ENCODE measurements around the gene DONSON. TPM values are rescaled to one million over a fixed set of nuclear protein-coding genes. Genes with fewer than 3 reads are reported as not detected.
A peak's percentile ranks its signal among the peaks of the same experiment; 100 is the strongest.

Gene DONSON
- polyA plus RNA-seq, 4 donors: 8.9 to 24.2 (median 15.2) TPM

DNA sequence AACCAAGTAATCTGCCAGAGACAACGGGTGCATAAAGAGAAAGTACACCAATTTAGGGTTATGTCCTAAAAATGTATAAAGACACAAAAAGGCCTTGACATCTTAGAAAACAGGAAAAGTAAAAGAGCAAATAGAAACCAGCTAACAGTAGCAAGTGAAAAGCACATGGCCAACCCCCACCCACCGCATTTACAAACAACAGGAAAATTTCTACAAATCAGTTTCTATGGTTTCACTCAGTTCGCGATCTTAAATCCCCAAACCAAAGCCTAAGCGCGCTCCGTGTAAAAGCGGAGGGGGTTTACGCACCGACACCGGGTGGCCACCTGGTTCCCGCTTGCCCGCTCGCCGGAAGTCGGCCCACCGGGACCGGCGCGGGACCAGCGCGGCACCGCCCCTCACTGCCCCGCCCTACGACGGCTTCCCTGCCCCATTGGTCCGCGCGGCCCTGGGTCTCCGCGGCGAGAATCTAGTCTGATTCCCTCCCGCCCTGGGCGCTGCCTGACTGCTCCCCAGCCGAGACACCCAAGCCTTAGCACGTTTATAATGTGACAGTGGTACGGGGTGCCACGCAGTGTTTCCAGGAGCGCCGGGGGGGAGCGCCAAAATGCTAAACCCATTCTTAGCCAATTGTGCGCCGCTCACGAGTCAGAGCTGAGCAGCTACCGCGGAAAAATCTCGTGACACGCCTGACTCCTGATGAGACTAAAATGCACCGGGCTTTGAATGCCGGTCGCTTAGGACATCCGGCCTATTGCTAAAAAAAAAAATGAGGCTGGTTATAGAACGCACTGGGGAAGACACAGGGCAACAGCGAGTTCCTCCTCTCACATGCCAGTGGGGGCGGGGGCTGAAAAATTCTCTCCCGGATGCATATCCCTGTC, 46.5 kb downstream of the DONSON start, which contains the start of gene GART:
Gene GART, minus strand, starts transcription at position 362 of the 884 bp plus-strand sequence. CDS start 2,802 bp downstream, outside the sequence.
- H3K36me3 ChIP-seq (ENCODE audit: control insufficient read depth in 3 of 3, insufficient read depth in 2 of 3, low read depth in 1 of 3, low read length in 3 of 3): peaks cover 0 to 26% (median under 1%) of the 10 kb centered on the region in 3 donors
- peaks cover 0 to 8% (median 2%) of the 10 kb centered on the region in 3 donors for H3K4me1 ChIP-seq (ENCODE audit: control insufficient read depth in 3 of 3, insufficient read depth in 2 of 3, low read depth in 1 of 3, low read length in 2 of 3)
- FAIRE-seq (no peak), DNase-seq (peak; percentile 83 to 94)
- 0% methylated on average over 53 to 56 of the region's 56 CpGs for WGBS, 3 donors
- H3K9me3 ChIP-seq (ENCODE audit: control insufficient read depth in 2 of 2, insufficient read depth in 1 of 2, low read depth in 1 of 2, low read length in 1 of 2): no peaks in the 10 kb centered on the region
- H3K4me3 ChIP-seq (ENCODE audit: low read depth in 1 of 3, low read length in 3 of 3): peak within 1 kb of the TSS; percentile 77 to 84 (median 81)
- H3K27me3 ChIP-seq (ENCODE audit: control insufficient read depth in 3 of 3, insufficient read depth in 3 of 3, low read length in 3 of 3): no peaks in the 10 kb centered on the region
- H3K27ac ChIP-seq (ENCODE audit: low read depth in 1 of 3, low read length in 2 of 3): peak within 1 kb of the TSS; percentile 98 to 100 (median 99)

DNA sequence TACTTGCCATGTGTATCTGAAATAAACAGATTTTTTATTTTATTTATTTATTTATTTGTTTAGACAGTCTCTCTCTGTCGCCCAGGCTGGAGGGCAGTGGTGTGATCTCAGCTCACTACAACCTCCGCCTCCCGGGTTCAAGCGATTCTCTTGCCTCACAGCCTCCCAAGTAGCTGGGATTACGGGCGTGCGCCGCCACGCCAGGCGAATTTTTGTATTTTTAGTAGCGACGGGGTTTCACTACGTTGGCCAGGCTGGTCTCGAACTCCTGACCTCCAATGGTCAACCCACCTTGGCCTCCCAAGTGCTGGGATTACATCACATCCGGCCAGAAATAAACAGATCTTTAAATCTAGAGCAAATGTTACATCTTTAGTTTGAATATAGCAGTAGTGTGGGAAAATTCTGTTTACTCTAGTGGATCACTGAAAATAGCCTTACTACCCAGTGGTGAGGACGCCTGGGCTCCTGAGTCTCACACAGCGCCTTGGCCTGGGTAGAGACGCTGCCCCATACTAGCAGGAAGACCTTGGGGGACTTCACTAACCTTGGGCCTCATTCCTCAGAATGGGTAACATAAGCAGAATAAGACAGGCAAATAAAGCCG, 47.3 kb downstream of the DONSON start:
- Histone ChIP-seq H3K27me3 (ENCODE audit: control insufficient read depth in 3 of 3, insufficient read depth in 3 of 3, low read length in 3 of 3) (no peaks in the 10 kb centered on the region), H3K4me3 (ENCODE audit: low read depth in 1 of 3, low read length in 3 of 3) (peak overlapping the region; percentile 49 to 81 (median 61)), H3K27ac (ENCODE audit: low read depth in 1 of 3, low read length in 2 of 3) (peak overlapping the region; percentile 98 to 100 (median 99)), H3K4me1 (ENCODE audit: control insufficient read depth in 3 of 3, insufficient read depth in 2 of 3, low read depth in 1 of 3, low read length in 2 of 3) (peaks cover 0 to 8% (median 2%) of the 10 kb centered on the region in 3 donors), H3K36me3 (ENCODE audit: control insufficient read depth in 3 of 3, insufficient read depth in 2 of 3, low read depth in 1 of 3, low read length in 3 of 3) (peaks cover 0 to 19% (median 4%) of the 10 kb centered on the region in 3 donors), H3K9me3 (ENCODE audit: control insufficient read depth in 2 of 2, insufficient read depth in 1 of 2, low read depth in 1 of 2, low read length in 1 of 2) (no peaks in the 10 kb centered on the region)
- FAIRE-seq (no peak), DNase-seq (peak in 1 of 2 donors; percentile 19)
- 30 to 37% (median 36%) methylated on average over 19 of the region's 19 CpGs for WGBS, 3 donors

- Histone ChIP-seq H3K4me3 (ENCODE audit: low read depth in 1 of 3, low read length in 3 of 3) (peak overlapping the region in 1 of 3 donors; percentile 81), H3K9me3 (ENCODE audit: control insufficient read depth in 2 of 2, insufficient read depth in 1 of 2, low read depth in 1 of 2, low read length in 1 of 2) (no peaks in the 10 kb centered on the region), H3K36me3 (ENCODE audit: control insufficient read depth in 3 of 3, insufficient read depth in 2 of 3, low read depth in 1 of 3, low read length in 3 of 3) (peaks cover 0 to 22% (median 4%) of the 10 kb centered on the region in 3 donors), H3K27me3 (ENCODE audit: control insufficient read depth in 3 of 3, insufficient read depth in 3 of 3, low read length in 3 of 3) (no peaks in the 10 kb centered on the region), H3K27ac (ENCODE audit: low read depth in 1 of 3, low read length in 2 of 3) (peak overlapping the region in 1 of 3 donors; percentile 100), H3K4me1 (ENCODE audit: control insufficient read depth in 3 of 3, insufficient read depth in 2 of 3, low read depth in 1 of 3, low read length in 2 of 3) (peaks cover 0 to 8% (median 2%) of the 10 kb centered on the region in 3 donors)
- 38 to 51% (median 45%) methylated on average over 3 of the region's 3 CpGs for WGBS, 3 donors
- FAIRE-seq (no peak), DNase-seq (peak; percentile 37 to 41)
Observed at GRCh38 chr21:33540711-33541104, 47.8 kb downstream of the DONSON start.

DNA sequence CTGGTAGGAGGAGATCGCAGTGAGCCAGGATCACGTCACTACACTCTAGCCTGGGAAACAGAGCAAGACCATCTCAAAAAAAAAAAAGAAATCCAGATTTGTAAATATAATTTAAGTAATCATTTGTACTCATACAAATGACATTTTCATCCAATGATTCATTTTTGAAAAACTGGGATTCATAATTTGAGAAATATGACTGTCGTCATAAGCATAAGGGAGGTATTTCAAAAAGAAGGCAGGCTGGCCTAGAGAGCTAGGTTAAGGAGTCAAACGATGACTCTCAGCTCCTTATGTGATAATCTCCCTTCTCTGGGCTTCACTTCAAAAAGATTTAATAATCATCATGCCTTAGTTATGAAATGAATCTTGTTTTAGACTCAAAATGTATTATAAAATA, 48.9 kb downstream of the DONSON start:
- FAIRE-seq: no peak
- WGBS, 3 donors: 80 to 86% (median 81%) methylated on average over 4 of the region's 4 CpGs
- DNase-seq: no peak

GRCh38 chr21:33537212-33537611, 51.3 kb downstream of the DONSON start:
- DNase-seq (no peak), FAIRE-seq (no peak)
- Histone ChIP-seq H3K4me3 (ENCODE audit: low read depth in 1 of 3, low read length in 3 of 3) (no peak overlapping the region), H3K27ac (ENCODE audit: low read depth in 1 of 3, low read length in 2 of 3) (no peak overlapping the region), H3K27me3 (ENCODE audit: control insufficient read depth in 3 of 3, insufficient read depth in 3 of 3, low read length in 3 of 3) (no peaks in the 10 kb centered on the region), H3K4me1 (ENCODE audit: control insufficient read depth in 3 of 3, insufficient read depth in 2 of 3, low read depth in 1 of 3, low read length in 2 of 3) (peaks cover 0 to 8% (median 0%) of the 10 kb centered on the region in 3 donors), H3K9me3 (ENCODE audit: control insufficient read depth in 2 of 2, insufficient read depth in 1 of 2, low read depth in 1 of 2, low read length in 1 of 2) (no peaks in the 10 kb centered on the region), H3K36me3 (ENCODE audit: control insufficient read depth in 3 of 3, insufficient read depth in 2 of 3, low read depth in 1 of 3, low read length in 3 of 3) (peaks cover 5 to 41% (median 13%) of the 10 kb centered on the region in 3 donors)
- 93 to 94% (median 93%) methylated on average over 2 of the region's 2 CpGs for WGBS, 3 donors

More for the DNA sequence above, 48.9 kb downstream of the DONSON start:
- Histone ChIP-seq H3K36me3 (ENCODE audit: control insufficient read depth in 3 of 3, insufficient read depth in 2 of 3, low read depth in 1 of 3, low read length in 3 of 3) (peaks cover 1 to 24% (median 5%) of the 10 kb centered on the region in 3 donors), H3K27ac (ENCODE audit: low read depth in 1 of 3, low read length in 2 of 3) (no peak overlapping the region), H3K4me1 (ENCODE audit: control insufficient read depth in 3 of 3, insufficient read depth in 2 of 3, low read depth in 1 of 3, low read length in 2 of 3) (peaks cover 0 to 8% (median 0%) of the 10 kb centered on the region in 3 donors), H3K9me3 (ENCODE audit: control insufficient read depth in 2 of 2, insufficient read depth in 1 of 2, low read depth in 1 of 2, low read length in 1 of 2) (no peaks in the 10 kb centered on the region), H3K27me3 (ENCODE audit: control insufficient read depth in 3 of 3, insufficient read depth in 3 of 3, low read length in 3 of 3) (no peaks in the 10 kb centered on the region), H3K4me3 (ENCODE audit: low read depth in 1 of 3, low read length in 3 of 3) (no peak overlapping the region)

GRCh38 chr21:33531007-33531406, 57.5 kb downstream of the DONSON start:
- Histone ChIP-seq H3K27me3 (ENCODE audit: control insufficient read depth in 3 of 3, insufficient read depth in 3 of 3, low read length in 3 of 3) (no peaks in the 10 kb centered on the region), H3K36me3 (ENCODE audit: control insufficient read depth in 3 of 3, insufficient read depth in 2 of 3, low read depth in 1 of 3, low read length in 3 of 3) (peaks cover 15 to 45% (median 28%) of the 10 kb centered on the region in 3 donors), H3K9me3 (ENCODE audit: control insufficient read depth in 2 of 2, insufficient read depth in 1 of 2, low read depth in 1 of 2, low read length in 1 of 2) (no peaks in the 10 kb centered on the region), H3K4me3 (ENCODE audit: low read depth in 1 of 3, low read length in 3 of 3) (no peak overlapping the region), H3K4me1 (ENCODE audit: control insufficient read depth in 3 of 3, insufficient read depth in 2 of 3, low read depth in 1 of 3, low read length in 2 of 3) (no peaks in the 10 kb centered on the region), H3K27ac (ENCODE audit: low read depth in 1 of 3, low read length in 2 of 3) (no peak overlapping the region)
- no peak for DNase-seq
- FAIRE-seq: no peak
- 89 to 92% (median 89%) methylated on average over 3 of the region's 3 CpGs for WGBS, 3 donors

Other genes starting within 250 kb of the DONSON start
- 100 to 1,000 TPM in 1 of 4 donors, 10 to 100 TPM in 3; 42.8 to 121 (median 68.8) TPM for gene IFNGR2, start 185.3 kb downstream of the DONSON start, polyA plus RNA-seq
- gene TMEM50B, start 108.7 kb downstream of the DONSON start, polyA plus RNA-seq: 10 to 100 TPM; 22.2 to 54.3 (median 50.1) TPM
- 1 to 10 TPM; 1.6 to 3.1 (median 2.1) TPM for gene DNAJC28, start 97.0 kb downstream of the DONSON start, polyA plus RNA-seq
- gene GART, start 46.6 kb downstream of the DONSON start, polyA plus RNA-seq: 10 to 100 TPM; 21.9 to 54.8 (median 29.5) TPM
- gene SON, start 45.6 kb downstream of the DONSON start, polyA plus RNA-seq: 100 to 1,000 TPM in 1 of 4 donors, 10 to 100 TPM in 3; 76.1 to 228 (median 88.8) TPM
- gene CRYZL1, start 53.1 kb upstream of the DONSON start, polyA plus RNA-seq: 10 to 100 TPM; 13.5 to 37.1 (median 15.9) TPM
- 10 to 100 TPM; 10.5 to 38.0 (median 21.1) TPM for gene ITSN1, start 53.8 kb upstream of the DONSON start, polyA plus RNA-seq

All from small intestine (tissue), 7 donors.